HEK293 (cell line): ENCODE measurements around the gene CCT8.

Source experiments
- OVOL3 ChIP-seq: fragments of 450-650 bp; formaldehyde crosslinking; IDR thresholded peaks from 2 replicates; pipeline ENCODE4 v1.5.1; 2016; ENCODE audit warnings: missing biosample characterization, missing genetic modification characterization
- PRDM6 ChIP-seq: fragments of 450-650 bp; formaldehyde crosslinking; IDR thresholded peaks from 2 replicates; pipeline ENCODE4 v1.5.1; 2017; ENCODE audit warnings: missing biosample characterization, missing genetic modification characterization
- SALL2 ChIP-seq: fragments of 450-650 bp; formaldehyde crosslinking; IDR thresholded peaks from 2 replicates; pipeline ENCODE4 v1.5.0; 2017; ENCODE audit warnings: missing biosample characterization, mild to moderate bottlenecking, missing genetic modification characterization, borderline replicate concordance
- SP3 ChIP-seq: fragments of 450-650 bp; formaldehyde crosslinking; IDR thresholded peaks from 2 replicates; pipeline ENCODE4 v1.5.1; 2016; ENCODE audit warnings: missing biosample characterization, missing genetic modification characterization
- SP7 ChIP-seq: fragments of 450-650 bp; formaldehyde crosslinking; IDR thresholded peaks from 2 replicates; pipeline ENCODE4 v1.5.1; 2016; ENCODE audit warnings: missing biosample characterization, missing genetic modification characterization
- TCF7L2 ChIP-seq: IDR thresholded peaks from 2 replicates; pipeline ENCODE4 v1.6.1; 2011; ENCODE audit warnings: low read depth, mild to moderate bottlenecking, inconsistent platforms, low read length, moderate library complexity, borderline replicate concordance
- WT1 ChIP-seq: fragments of 450-650 bp; formaldehyde crosslinking; IDR thresholded peaks from 2 replicates; pipeline ENCODE4 v1.5.1; 2016; ENCODE audit warnings: missing biosample characterization, missing genetic modification characterization
- YY1 ChIP-seq: fragments of 450-650 bp; formaldehyde crosslinking; IDR thresholded peaks from 2 replicates; pipeline ENCODE4 v1.5.1; 2018; ENCODE audit warnings: missing biosample characterization, missing genetic modification characterization
- ZBTB17 ChIP-seq: fragments of 450-650 bp; formaldehyde crosslinking; IDR thresholded peaks from 2 replicates; pipeline ENCODE4 v1.5.1; 2016; ENCODE audit warnings: missing biosample characterization, missing genetic modification characterization
- ZBTB48 ChIP-seq: fragments of 450-650 bp; formaldehyde crosslinking; IDR thresholded peaks from 2 replicates; pipeline ENCODE4 v1.5.1; 2016; ENCODE audit warnings: missing biosample characterization, missing genetic modification characterization
- ZNF10 ChIP-seq: fragments of 450-650 bp; formaldehyde crosslinking; IDR thresholded peaks from 2 replicates; pipeline ENCODE4 v1.5.1; 2017; ENCODE audit warnings: missing biosample characterization, missing genetic modification characterization
- ZNF112 ChIP-seq: fragments of 450-650 bp; formaldehyde crosslinking; IDR thresholded peaks from 2 replicates; pipeline ENCODE4 v1.5.0; 2017; ENCODE audit warnings: missing biosample characterization, missing genetic modification characterization
- ZNF133 ChIP-seq: fragments of 450-650 bp; formaldehyde crosslinking; IDR thresholded peaks from 2 replicates; pipeline ENCODE4 v1.5.1; 2016; ENCODE audit warnings: missing biosample characterization, missing genetic modification characterization
- ZNF140 ChIP-seq: fragments of 450-650 bp; formaldehyde crosslinking; IDR thresholded peaks from 2 replicates; pipeline ENCODE4 v1.5.1; 2016; ENCODE audit warnings: missing biosample characterization, missing genetic modification characterization
- ZNF202 ChIP-seq: fragments of 450-650 bp; formaldehyde crosslinking; IDR thresholded peaks from 2 replicates; pipeline ENCODE4 v1.5.1; 2016; ENCODE audit warnings: missing biosample characterization, missing genetic modification characterization, borderline replicate concordance
- ZNF23 ChIP-seq: fragments of 450-650 bp; formaldehyde crosslinking; IDR thresholded peaks from 2 replicates; pipeline ENCODE4 v1.5.1; 2016; ENCODE audit warnings: missing biosample characterization, missing genetic modification characterization, borderline replicate concordance
- ZNF239 ChIP-seq: fragments of 450-650 bp; formaldehyde crosslinking; IDR thresholded peaks from 2 replicates; pipeline ENCODE4 v1.5.1; 2016; ENCODE audit warnings: missing biosample characterization, missing genetic modification characterization
- ZNF24 ChIP-seq: fragments of 450-650 bp; formaldehyde crosslinking; IDR thresholded peaks from 2 replicates; pipeline ENCODE4 v1.5.1; 2016; ENCODE audit warnings: missing biosample characterization, missing genetic modification characterization
- ZNF324 ChIP-seq: fragments of 450-650 bp; formaldehyde crosslinking; IDR thresholded peaks from 2 replicates; pipeline ENCODE4 v1.5.1; 2016; ENCODE audit warnings: missing biosample characterization, missing genetic modification characterization
- ZNF335 ChIP-seq: fragments of 450-650 bp; formaldehyde crosslinking; conservative IDR thresholded peaks from 2 replicates; pipeline ENCODE4 v1.5.1; 2016; ENCODE audit warnings: missing biosample characterization, missing genetic modification characterization
- ZNF341 ChIP-seq: fragments of 450-650 bp; formaldehyde crosslinking; IDR thresholded peaks from 2 replicates; pipeline ENCODE4; 2016; ENCODE audit warnings: low read depth, missing biosample characterization, missing genetic modification characterization
- ZNF366 ChIP-seq: fragments of 450-650 bp; formaldehyde crosslinking; conservative IDR thresholded peaks from 2 replicates; pipeline ENCODE4 v1.5.1; 2016; ENCODE audit warnings: missing biosample characterization, missing genetic modification characterization
- ZNF394 ChIP-seq: fragments of 450-650 bp; formaldehyde crosslinking; IDR thresholded peaks from 2 replicates; pipeline ENCODE4 v1.5.1; 2016; ENCODE audit warnings: missing biosample characterization, missing genetic modification characterization, mild to moderate bottlenecking, moderate library complexity, borderline replicate concordance
- ZNF433 ChIP-seq: fragments of 450-650 bp; formaldehyde crosslinking; IDR thresholded peaks from 2 replicates; pipeline ENCODE4 v1.5.1; 2016; ENCODE audit warnings: missing biosample characterization, missing genetic modification characterization, low read depth
- ZNF48 ChIP-seq: fragments of 450-650 bp; formaldehyde crosslinking; IDR thresholded peaks from 2 replicates; pipeline ENCODE4 v1.5.1; 2016; ENCODE audit warnings: missing biosample characterization, missing genetic modification characterization
- ZNF510 ChIP-seq: fragments of 450-650 bp; formaldehyde crosslinking; IDR thresholded peaks from 2 replicates; pipeline ENCODE4 v1.5.1; 2018; ENCODE audit warnings: mild to moderate bottlenecking, missing genetic modification characterization, missing biosample characterization; ENCODE audit not compliant: insufficient replicate concordance
- ZNF548 ChIP-seq: fragments of 450-650 bp; formaldehyde crosslinking; IDR thresholded peaks from 2 replicates; pipeline ENCODE4 v1.5.1; 2016; ENCODE audit warnings: missing biosample characterization, missing genetic modification characterization
- ZNF549 ChIP-seq: fragments of 450-650 bp; IDR thresholded peaks from 2 replicates; pipeline ENCODE4 v1.5.1; 2018; ENCODE audit warnings: missing biosample characterization, missing genetic modification characterization, mild to moderate bottlenecking, inconsistent platforms, moderate library complexity
- ZNF561 ChIP-seq: fragments of 450-650 bp; IDR thresholded peaks from 2 replicates; pipeline ENCODE4 v1.5.1; 2018; ENCODE audit warnings: missing biosample characterization, missing genetic modification characterization, borderline replicate concordance
- ZNF670 ChIP-seq: fragments of 450-650 bp; formaldehyde crosslinking; IDR thresholded peaks from 2 replicates; pipeline ENCODE4 v1.5.1; 2016; ENCODE audit warnings: missing biosample characterization, missing genetic modification characterization, low read depth
- ZNF677 ChIP-seq: fragments of 450-650 bp; IDR thresholded peaks from 2 replicates; pipeline ENCODE4 v1.5.0; 2018; ENCODE audit warnings: missing biosample characterization, mild to moderate bottlenecking, missing genetic modification characterization, moderate library complexity
- ZNF776 ChIP-seq: fragments of 450-650 bp; formaldehyde crosslinking; IDR thresholded peaks from 2 replicates; pipeline ENCODE4 v1.5.0; 2017; ENCODE audit warnings: missing biosample characterization, missing genetic modification characterization, borderline replicate concordance
- ZNF777 ChIP-seq: fragments of 450-650 bp; formaldehyde crosslinking; IDR thresholded peaks from 2 replicates; pipeline ENCODE4 v1.5.1; 2017; ENCODE audit warnings: missing biosample characterization, missing genetic modification characterization, borderline replicate concordance
- ZNF837 ChIP-seq: fragments of 450-650 bp; formaldehyde crosslinking; IDR thresholded peaks from 2 replicates; pipeline ENCODE4 v1.5.1; 2016; ENCODE audit warnings: missing biosample characterization, missing genetic modification characterization
- ZSCAN23 ChIP-seq: fragments of 450-650 bp; formaldehyde crosslinking; IDR thresholded peaks from 2 replicates; pipeline ENCODE4 v1.5.1; 2016; ENCODE audit warnings: missing biosample characterization, missing genetic modification characterization
- TF ChIP-seq, protein P1 (sequence below): fragments of 450-650 bp; formaldehyde crosslinking; IDR thresholded peaks from 2 replicates; pipeline ENCODE4 v1.5.1; 2017; ENCODE audit warnings: missing biosample characterization, missing genetic modification characterization
- TF ChIP-seq, protein P2 (sequence below): IDR thresholded peaks from 2 replicates; pipeline ENCODE4 v1.6.1; 2011; ENCODE audit warnings: mild to moderate bottlenecking, low read depth, low read length, borderline replicate concordance
- TF ChIP-seq, protein P3 (sequence below): fragments of 450-650 bp; formaldehyde crosslinking; IDR thresholded peaks from 2 replicates; pipeline ENCODE4 v1.5.1; 2016; ENCODE audit warnings: missing biosample characterization, missing genetic modification characterization

Gene CCT8

GRCh38 chr21:29075706-29076466 lies 2.4 kb upstream of the CCT8 start (continued):
- TF ChIP-seq ZNF10 (tag by site-specific recombination) (no peak), ZBTB48 (no peak), ZSCAN23 (tag by site-specific recombination) (no peak), TCF7L2 (no peak), ZNF776 (tag by site-specific recombination) (no peak), ZNF677 (tag by site-specific recombination) (no peak), ZNF48 (tag by site-specific recombination) (no peak), ZNF549 (tag by site-specific recombination) (no peak), ZNF335 (peak; percentile 32; the same call in 1 of the 2 replicates), ZNF24 (peak; percentile 59; the same call in 1 of the 2 replicates), ZNF133 (tag by site-specific recombination) (no peak; the same call in 1 of the 2 replicates), ZNF112 (tag by site-specific recombination) (no peak), ZNF202 (no peak), ZNF341 (tag by site-specific recombination) (no peak), ZNF239 (tag by site-specific recombination) (no peak), ZBTB17 (tag by site-specific recombination) (no peak), ZNF394 (tag by site-specific recombination) (peak; percentile 48; the same call in 1 of the 2 replicates), ZNF777 (no peak), ZNF140 (no peak), SP3 (tag by site-specific recombination) (peak; percentile 35; the same call in 1 of the 2 replicates), PRDM6 (tag by site-specific recombination) (no peak; the same call in 1 of the 2 replicates), SP7 (tag by site-specific recombination) (peak; percentile 86), ZNF837 (no peak), ZNF23 (tag by site-specific recombination) (no peak), OVOL3 (tag by site-specific recombination) (no peak), ZNF548 (tag by site-specific recombination) (peak; percentile 69; the same call in 1 of the 2 replicates), ZNF324 (peak; percentile 95), ZNF433 (tag by site-specific recombination) (no peak), SALL2 (tag by site-specific recombination) (no peak), YY1 (tag by site-specific recombination) (no peak), WT1 (tag by site-specific recombination) (0 out of 2 replicates have a peak, but pooled peaks have one; percentile 32), ZNF366 (tag by site-specific recombination) (peak; percentile 83), ZNF510 (tag by site-specific recombination) (no peak), ZNF561 (tag by site-specific recombination) (no peak), ZNF670 (tag by site-specific recombination) (no peak)
- TF ChIP-seq, protein P1, sequence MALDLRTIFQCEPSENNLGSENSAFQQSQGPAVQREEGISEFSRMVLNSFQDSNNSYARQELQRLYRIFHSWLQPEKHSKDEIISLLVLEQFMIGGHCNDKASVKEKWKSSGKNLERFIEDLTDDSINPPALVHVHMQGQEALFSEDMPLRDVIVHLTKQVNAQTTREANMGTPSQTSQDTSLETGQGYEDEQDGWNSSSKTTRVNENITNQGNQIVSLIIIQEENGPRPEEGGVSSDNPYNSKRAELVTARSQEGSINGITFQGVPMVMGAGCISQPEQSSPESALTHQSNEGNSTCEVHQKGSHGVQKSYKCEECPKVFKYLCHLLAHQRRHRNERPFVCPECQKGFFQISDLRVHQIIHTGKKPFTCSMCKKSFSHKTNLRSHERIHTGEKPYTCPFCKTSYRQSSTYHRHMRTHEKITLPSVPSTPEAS (tag by site-specific recombination), result no peak
- TF ChIP-seq, protein P2, sequence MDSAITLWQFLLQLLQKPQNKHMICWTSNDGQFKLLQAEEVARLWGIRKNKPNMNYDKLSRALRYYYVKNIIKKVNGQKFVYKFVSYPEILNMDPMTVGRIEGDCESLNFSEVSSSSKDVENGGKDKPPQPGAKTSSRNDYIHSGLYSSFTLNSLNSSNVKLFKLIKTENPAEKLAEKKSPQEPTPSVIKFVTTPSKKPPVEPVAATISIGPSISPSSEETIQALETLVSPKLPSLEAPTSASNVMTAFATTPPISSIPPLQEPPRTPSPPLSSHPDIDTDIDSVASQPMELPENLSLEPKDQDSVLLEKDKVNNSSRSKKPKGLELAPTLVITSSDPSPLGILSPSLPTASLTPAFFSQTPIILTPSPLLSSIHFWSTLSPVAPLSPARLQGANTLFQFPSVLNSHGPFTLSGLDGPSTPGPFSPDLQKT, result no peak
- TF ChIP-seq, protein P3, sequence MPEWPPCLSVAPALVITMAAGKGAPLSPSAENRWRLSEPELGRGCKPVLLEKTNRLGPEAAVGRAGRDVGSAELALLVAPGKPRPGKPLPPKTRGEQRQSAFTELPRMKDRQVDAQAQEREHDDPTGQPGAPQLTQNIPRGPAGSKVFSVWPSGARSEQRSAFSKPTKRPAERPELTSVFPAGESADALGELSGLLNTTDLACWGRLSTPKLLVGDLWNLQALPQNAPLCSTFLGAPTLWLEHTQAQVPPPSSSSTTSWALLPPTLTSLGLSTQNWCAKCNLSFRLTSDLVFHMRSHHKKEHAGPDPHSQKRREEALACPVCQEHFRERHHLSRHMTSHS, result no peak
